ENCODE results near the gene TBC1D22A. TPM values are rescaled to one million over a fixed set of nuclear protein-coding genes. Genes with fewer than 3 reads are reported as not detected.

TBC1D22A gene
- total and polyA plus RNA-seq, 10 of the 15 experiments (the other 5 are each of a cell fraction or from before 2014, with no cell fraction given): 0.63 to 44.7 (median 27.4) TPM

GRCh38 chr22:46795140-46795539 is 32.7 kb downstream of the TBC1D22A start:
- 84% methylated on average over 9 of the region's 9 CpGs for WGBS (ENCODE audit: insufficient coverage, insufficient replicate concordance, low lambda C conversion rate, missing lambda C conversion rate)
- in situ Hi-C loops (cut with MboI) (no loop called here), intact Hi-C loops (cut with micrococcal nuclease; ENCODE audit: unreplicated experiment) (no loop called here)
- H3K9me3 ChIP-seq (replicated peaks; ENCODE audit: control insufficient read depth, insufficient read depth, low read length): no peaks in the 10 kb centered on the region
- no peak overlapping the region for H3K27ac ChIP-seq (ENCODE audit: control insufficient read depth, insufficient read depth)
- no peak overlapping the region for H3K9ac ChIP-seq (ENCODE audit: control insufficient read depth, insufficient read depth, low read length)
- FAIRE-seq (no peak), ATAC-seq (no peak), DNase-seq (ENCODE audit: low read depth, low spot score) (no peak)
- TF ChIP-seq KDM1A (IDR thresholded peaks at IDR 0.05; ENCODE audit: borderline replicate concordance): no peak
- no peak for TF ChIP-seq EZH2 (IDR thresholded peaks at IDR 0.05; ENCODE audit: borderline replicate concordance, control insufficient read depth, low read depth, low read length)
- TF ChIP-seq WRNIP1 (IDR thresholded peaks at IDR 0.05; ENCODE audit: borderline replicate concordance, low read depth, low read length): no peak
- TF ChIP-seq SUPT20H (IDR thresholded peaks at IDR 0.05; ENCODE audit: borderline replicate concordance, control insufficient read depth, low read depth, low read length): no peak
- no peak for TF ChIP-seq SP1 (IDR thresholded peaks at IDR 0.05; ENCODE audit: low read depth, low read length)
- TF ChIP-seq HDAC2 (IDR thresholded peaks at IDR 0.05): no peak
- TF ChIP-seq MTA2 (IDR thresholded peaks at IDR 0.05; ENCODE audit: low read depth): no peak
- no peak for TF ChIP-seq YBX1 (IDR thresholded peaks at IDR 0.05)
- TF ChIP-seq HDAC6 (IDR thresholded peaks at IDR 0.05; ENCODE audit: unreplicated experiment): no peak
- no peak for TF ChIP-seq JUNB (IDR thresholded peaks at IDR 0.05)
- no peak for TF ChIP-seq TAF1 (IDR thresholded peaks at IDR 0.05; ENCODE audit: borderline replicate concordance, low read depth, low read length)
- no peak for TF ChIP-seq MEF2A (IDR thresholded peaks at IDR 0.05; ENCODE audit: insufficient read depth, low read depth, low read length)
- no peak for TF ChIP-seq DPF2 (IDR thresholded peaks at IDR 0.05)
- no peak for TF ChIP-seq SMC3 (IDR thresholded peaks at IDR 0.05; ENCODE audit: borderline replicate concordance, low read length)
- no peak overlapping the region for H3K4me2 ChIP-seq (ENCODE audit: control insufficient read depth, insufficient read depth)
- no TSS peak for BruUV-seq (replicated peaks)
- H3K36me3 ChIP-seq (ENCODE audit: control insufficient read depth in 2 of 2, insufficient read depth in 2 of 2, low read length in 1 of 2): peaks cover 39 to 53% of the 10 kb centered on the region in 2 experiments
- ChIA-PET SMC1A (ENCODE audit: uncharacterized antibody, unreplicated experiment) (no interaction called here), RAD21 (ENCODE audit: unreplicated experiment) (no interaction called here), CTCF (interaction anchor here (1.4 to 1.8 kb wide), 3 partner anchors 9 to 36 kb away, joined by 6 to 13 read pairs (median 6); no protein-coding TSS in a partner anchor), POLR2A (no interaction called here)
- H3K4me3 ChIP-seq: no peak overlapping the region
- no peaks in the 10 kb centered on the region for H3K27me3 ChIP-seq (replicated peaks in 1 of 2; ENCODE audit: control insufficient read depth in 2 of 2, insufficient read depth in 2 of 2, low read length in 1 of 2)
- no peak overlapping the region for H2AFZ ChIP-seq (ENCODE audit: control insufficient read depth, low read depth, low read length)
- H3K4me1 ChIP-seq (ENCODE audit: control insufficient read depth, insufficient read depth, low read length): peaks cover 12% of the 10 kb centered on the region; the same call in 1 of the 2 replicates
- peaks cover 15% of the 10 kb centered on the region for H3K79me2 ChIP-seq (ENCODE audit: control insufficient read depth, insufficient read depth, low read length)
- H4K20me1 ChIP-seq (ENCODE audit: control insufficient read depth, insufficient read depth): no peaks in the 10 kb centered on the region

All from GM12878 (cell line).